Stomach (tissue), 9 donors: ENCODE results near the gene CDPF1. TPM values are rescaled to one million over a fixed set of nuclear protein-coding genes. Genes with fewer than 3 reads are reported as not detected.
"Not testable (repeated sequence)": the region's sequence is repeated elsewhere in the genome, so short reads cannot be mapped to it uniquely, and the experiment has no call there.

Source experiments
- DNase-seq, 2 donors: peaks; one replicate each; pipeline versions ENCODE4 v3.0.0 to v3.0.0-alpha.2; 2013 to 2019
- H3K27ac ChIP-seq, 5 donors: fragments of 200-600 bp in 4 of 5; sonication (generic) in 4 of 5; one replicate each; pipeline ENCODE4 v1.5.1; 2013 to 2019; ENCODE audit warnings: mild to moderate bottlenecking in 1 of 5, moderate library complexity in 1 of 5
- H3K27me3 ChIP-seq, 3 donors: fragments of 200-600 bp; sonication (generic); one replicate each; pipeline ENCODE4 v1.5.1; 2017 to 2019; ENCODE audit warnings: mixed run types in 1 of 3
- H3K36me3 ChIP-seq, 4 donors: fragments of 200-600 bp; sonication (generic); 1 replicate in 3 of 4; 2 replicates in 1 of 4; pipeline ENCODE4 v1.5.1; 2016 to 2019
- H3K4me1 ChIP-seq, 4 donors: fragments of 200-600 bp; sonication (generic); one replicate each; pipeline ENCODE4 v1.5.1; 2016 to 2019
- H3K4me3 ChIP-seq, 4 donors: fragments of 200-600 bp; sonication (generic) in 3 of 4; one replicate each; pipeline ENCODE4 v1.5.1; 2016 to 2019; ENCODE audit warnings: mild to moderate bottlenecking in 1 of 4
- H3K9me3 ChIP-seq, 4 donors: fragments of 200-600 bp; sonication (generic); one replicate each; pipeline ENCODE4 v1.5.1; 2016 to 2019
- EP300 ChIP-seq: sonication (generic); formaldehyde crosslinking; IDR thresholded peaks from one replicate; pipeline ENCODE4 v1.6.1; 2017; ENCODE audit warnings: antibody characterized with exemption
- POLR2A ChIP-seq, 4 donors: fragments of 450-650 bp; IDR thresholded peaks; one replicate each; pipeline ENCODE4 v1.6.1; 2016; ENCODE audit warnings: antibody characterized with exemption in 4 of 4, control low read depth in 2 of 4, mild to moderate bottlenecking in 1 of 4, moderate library complexity in 1 of 4
- POLR2AphosphoS5 ChIP-seq, 3 donors: sonication (generic); formaldehyde crosslinking; IDR thresholded peaks; one replicate each; pipeline ENCODE4 v1.6.1; 2016; ENCODE audit warnings: antibody characterized with exemption in 3 of 3
- WGBS, 5 donors: extraction: QIAGEN DNeasy Blood & Tissue Kit in 3 of 5; methylation state at CpG; one replicate each; pipeline versions ENCODE4 v1.1.5 to v1.1.7; 2013 to 2018; 5-methylcytosine and 5-hydroxymethylcytosine counted together
- intact Hi-C: fragments of 100-400 bp; cut with DNase I; formaldehyde crosslinking; loops from one replicate; pipeline ENCODE4 v1.15.1; 2023; ENCODE audit warnings: low total_unique reads
- polyA plus RNA-seq, 3 donors: library from polyadenylated mRNA; stranded (reverse); fragments of 200-250 nt; gene quantifications; one replicate each; pipeline ENCODE4 v1.2.3, GENCODE V29; 2013
- total RNA-seq, 5 donors: library from RNA; depleted of rRNA; stranded (reverse); fragments of >200 nt; gene quantifications; one replicate each; pipeline versions ENCODE4 v1.1.0 to v1.2.3, GENCODE V29; 2014 to 2016
- TF ChIP-seq, protein P1 (sequence below), 7 experiments: fragments of 450-650 bp in 4 of 7; fragments of 200-600 bp in 3 of 7; sonication (generic) in 3 of 7; IDR thresholded peaks; one replicate each; pipeline ENCODE4 v1.5.1; 2016 to 2019; ENCODE audit warnings: antibody characterized with exemption in 7 of 7, control low read depth in 2 of 7, mild to moderate bottlenecking in 1 of 7
- donor health status: healthy with polysubstance abuse.
- donor health status: Bipolar disorder and iron deficiency.
- donor health status: healthy.

The CDPF1 gene
- total and polyA plus RNA-seq, 8 donors, result 7.2 to 24.6 (median 11.6) TPM; not detected in 1

DNA sequence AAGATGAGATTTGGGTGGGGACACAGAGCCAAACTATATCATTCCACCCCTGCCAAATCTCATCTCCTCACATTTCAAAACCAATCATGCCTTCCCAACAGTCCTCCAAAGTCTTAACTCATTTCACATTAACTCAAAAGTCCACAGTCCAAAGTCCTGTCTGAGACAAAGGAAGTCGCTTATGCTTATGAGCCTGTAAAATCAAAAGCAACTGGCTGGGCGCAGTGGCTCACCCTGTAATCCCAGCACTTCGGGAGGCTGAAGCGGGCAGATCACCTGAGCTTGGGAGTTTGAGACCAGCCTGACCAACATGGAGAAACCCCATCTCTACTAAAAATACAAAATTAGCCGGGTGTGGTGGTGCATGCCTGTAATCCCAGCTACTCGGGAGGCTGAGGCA, 14.4 kb upstream of the CDPF1 start:
- H3K36me3 ChIP-seq, H3K4me3 ChIP-seq, H3K27me3 ChIP-seq, intact Hi-C loops, H3K9me3 ChIP-seq: not testable (repeated sequence)
- WGBS, 5 donors, result 50 to 66% (median 57%) methylated on average over 5 to 6 of the region's 6 CpGs
- peak in 1 of 3 donors; percentile 10 for TF ChIP-seq POLR2AphosphoS5 (IDR thresholded peaks at IDR 0.05)
- Histone ChIP-seq H3K4me1 (peaks cover 21 to 43% (median 36%) of the 10 kb centered on the region in 4 donors), H3K27ac (peak overlapping the region in 1 of 5 donors; percentile 18)
- DNase-seq, result peak; percentile 46 to 84

DNA sequence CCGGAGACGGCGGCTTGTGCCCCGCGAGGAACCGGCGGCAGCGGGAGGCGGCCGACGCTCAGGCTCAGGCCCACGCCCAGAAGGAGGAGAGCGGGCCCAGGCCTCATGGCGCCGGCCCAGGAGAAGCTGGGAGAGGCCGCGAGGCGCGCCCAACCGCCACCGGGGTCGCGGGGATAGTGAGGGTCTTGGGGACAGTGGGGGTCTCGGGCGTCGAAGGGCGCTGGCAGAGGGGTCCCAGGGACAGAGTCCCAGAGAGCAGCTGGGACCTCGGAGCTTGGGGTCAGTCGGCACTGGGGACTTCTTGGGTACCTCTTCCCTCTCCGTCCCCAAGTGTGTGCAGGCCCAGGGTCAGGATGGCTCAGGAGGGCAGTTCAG, 13.1 kb upstream of the CDPF1 start, which contains the start of gene PKDREJ:
Gene PKDREJ (minus strand): TSS at position 128 of the 375 bp plus-strand sequence. CDS start 21 bp downstream, at position 107.
- peak within 1 kb of the TSS; percentile 33 to 43 (median 38) for H3K4me3 ChIP-seq
- H3K9me3 ChIP-seq, result no peaks in the 10 kb centered on the region
- H3K27me3 ChIP-seq, result peaks cover 0 to 7% (median 0%) of the 10 kb centered on the region in 3 donors
- peak within 1 kb of the TSS in 2 of 5 donors; percentile 17 to 56 for H3K27ac ChIP-seq
- 36 to 48% (median 44%) methylated on average over 23 to 30 of the region's 30 CpGs for WGBS, 5 donors
- no peak for DNase-seq
- TF ChIP-seq POLR2A (IDR thresholded peaks at IDR 0.05) (no peak), EP300 (no peak), POLR2AphosphoS5 (IDR thresholded peaks at IDR 0.05) (no peak)
- TF ChIP-seq, protein P1, sequence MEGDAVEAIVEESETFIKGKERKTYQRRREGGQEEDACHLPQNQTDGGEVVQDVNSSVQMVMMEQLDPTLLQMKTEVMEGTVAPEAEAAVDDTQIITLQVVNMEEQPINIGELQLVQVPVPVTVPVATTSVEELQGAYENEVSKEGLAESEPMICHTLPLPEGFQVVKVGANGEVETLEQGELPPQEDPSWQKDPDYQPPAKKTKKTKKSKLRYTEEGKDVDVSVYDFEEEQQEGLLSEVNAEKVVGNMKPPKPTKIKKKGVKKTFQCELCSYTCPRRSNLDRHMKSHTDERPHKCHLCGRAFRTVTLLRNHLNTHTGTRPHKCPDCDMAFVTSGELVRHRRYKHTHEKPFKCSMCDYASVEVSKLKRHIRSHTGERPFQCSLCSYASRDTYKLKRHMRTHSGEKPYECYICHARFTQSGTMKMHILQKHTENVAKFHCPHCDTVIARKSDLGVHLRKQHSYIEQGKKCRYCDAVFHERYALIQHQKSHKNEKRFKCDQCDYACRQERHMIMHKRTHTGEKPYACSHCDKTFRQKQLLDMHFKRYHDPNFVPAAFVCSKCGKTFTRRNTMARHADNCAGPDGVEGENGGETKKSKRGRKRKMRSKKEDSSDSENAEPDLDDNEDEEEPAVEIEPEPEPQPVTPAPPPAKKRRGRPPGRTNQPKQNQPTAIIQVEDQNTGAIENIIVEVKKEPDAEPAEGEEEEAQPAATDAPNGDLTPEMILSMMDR (IDR thresholded peaks at IDR 0.05), result no peak
- H3K36me3 ChIP-seq, result no peaks in the 10 kb centered on the region
- peaks cover 13 to 30% (median 23%) of the 10 kb centered on the region in 4 donors for H3K4me1 ChIP-seq
- intact Hi-C loops, result no loop called here

- Histone ChIP-seq H3K36me3 (no peaks in the 10 kb centered on the region), H3K27ac (peak overlapping the region in 2 of 5 donors; percentile 17 to 56), H3K27me3 (peaks cover 0 to 7% (median 0%) of the 10 kb centered on the region in 3 donors), H3K4me3 (peak overlapping the region; percentile 33 to 43 (median 38)), H3K4me1 (peaks cover 13 to 29% (median 21%) of the 10 kb centered on the region in 4 donors), H3K9me3 (no peaks in the 10 kb centered on the region)
- DNase-seq, result peak; percentile 65 to 83
- 10 to 33% (median 14%) methylated on average over 33 to 109 of the region's 109 CpGs for WGBS, 5 donors
- TF ChIP-seq EP300, result no peak
- TF ChIP-seq, protein P1 (IDR thresholded peaks at IDR 0.05), result no peak
- TF ChIP-seq POLR2AphosphoS5 (IDR thresholded peaks at IDR 0.05), result no peak
- intact Hi-C loops, result no loop called here
Measured at GRCh38 chr22:46262449-46263215, 12.5 kb upstream of the CDPF1 start.

DNA sequence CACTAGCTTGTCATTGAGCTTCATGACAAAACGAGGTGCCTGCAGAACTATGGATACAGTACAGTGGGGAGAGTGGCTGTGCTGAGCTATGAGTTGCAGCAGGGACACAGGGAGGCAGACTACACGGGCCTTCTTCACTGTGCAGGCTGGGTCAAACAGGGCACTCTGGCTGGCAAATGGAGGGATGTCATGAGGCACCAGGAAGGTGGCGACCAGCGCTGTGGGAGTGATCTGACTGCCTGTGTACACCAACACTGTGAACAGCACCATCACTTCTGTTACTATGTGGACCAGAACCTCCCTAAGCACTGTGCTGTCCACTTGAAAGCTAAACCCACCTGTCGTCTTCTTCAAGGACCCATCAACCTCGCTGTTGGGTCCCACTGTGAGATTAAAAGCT, 9.9 kb upstream of the CDPF1 start:
- no peak for TF ChIP-seq POLR2AphosphoS5 (IDR thresholded peaks at IDR 0.05)
- Histone ChIP-seq H3K27ac (no peak overlapping the region), H3K9me3 (no peaks in the 10 kb centered on the region), H3K27me3 (peaks cover 0 to 7% (median 0%) of the 10 kb centered on the region in 3 donors), H3K4me1 (peaks cover 4 to 17% (median 11%) of the 10 kb centered on the region in 4 donors), H3K36me3 (no peaks in the 10 kb centered on the region), H3K4me3 (no peak overlapping the region)
- intact Hi-C loops, result no loop called here
- DNase-seq, result no peak
- WGBS, 5 donors, result 77 to 81% (median 78%) methylated on average over 5 to 6 of the region's 6 CpGs

DNA sequence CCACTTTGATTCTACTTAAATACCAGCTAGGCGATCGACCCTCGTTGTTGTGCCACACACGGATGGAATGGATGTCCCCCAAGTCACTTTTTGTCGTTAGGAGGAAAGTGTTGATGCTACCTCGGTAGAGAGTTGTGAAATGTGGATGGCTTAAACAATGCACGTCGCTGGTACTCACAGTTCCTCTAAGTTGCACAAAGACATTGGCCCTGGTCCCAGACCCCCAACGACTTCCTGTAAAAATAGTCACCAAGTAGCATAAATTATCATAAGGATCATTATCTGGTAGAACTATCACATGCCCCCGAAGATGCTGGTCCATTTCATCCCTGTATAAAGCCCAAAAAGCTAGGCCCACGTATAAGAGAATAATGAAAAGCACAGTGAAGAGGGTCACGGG, 9.3 kb upstream of the CDPF1 start:
- Histone ChIP-seq H3K27ac (no peak overlapping the region), H3K36me3 (no peaks in the 10 kb centered on the region), H3K9me3 (no peaks in the 10 kb centered on the region), H3K4me3 (no peak overlapping the region), H3K27me3 (peaks cover 0 to 7% (median 0%) of the 10 kb centered on the region in 3 donors), H3K4me1 (peaks cover 4 to 16% (median 9%) of the 10 kb centered on the region in 4 donors)
- TF ChIP-seq POLR2AphosphoS5 (IDR thresholded peaks at IDR 0.05) (no peak), POLR2A (IDR thresholded peaks at IDR 0.05) (no peak)
- intact Hi-C loops, result no loop called here
- DNase-seq, result no peak
- 76 to 82% (median 81%) methylated on average over 12 of the region's 12 CpGs for WGBS, 5 donors
